HEK293 (cell line): ENCODE measurements around the gene APOBEC3B.

ENCODE experiments used
- CTCF ChIA-PET: fragments of 350-600 bp; formaldehyde crosslinking; extraction: SDS; loops from one replicate; lab custom pipeline; 2021; ENCODE audit warnings: antibody characterized with exemption; lab: Yijun Ruan, JAX
- POLR2A ChIA-PET: fragments of 300-600 bp; formaldehyde crosslinking; extraction: SDS; loops from one replicate; lab custom pipeline; 2020; ENCODE audit warnings: antibody characterized with exemption, inconsistent platforms; lab: Yijun Ruan, JAX
- H3K27ac ChIP-seq: fragments of 200-500 bp; sonication (Bioruptor generic); 2 replicates; pipeline ENCODE4 v1.5.1; 2014; ENCODE audit warnings: low read depth, low read length, control low read depth, inconsistent platforms; ENCODE audit errors: extremely low read depth
- H3K36me3 ChIP-seq, 2 experiments: fragments of 200-500 bp in 1 of 2; sonication (Bioruptor generic) in 1 of 2; 1 replicate in 1 of 2; 2 replicates in 1 of 2; pipeline ENCODE4 v1.5.1; 2014 to 2017; ENCODE audit warnings: inconsistent platforms in 2 of 2, low read length in 2 of 2; ENCODE audit not compliant: control insufficient read depth in 2 of 2, insufficient read depth in 1 of 2
- H3K4me1 ChIP-seq: fragments of 200-500 bp; sonication (Bioruptor generic); 2 replicates; pipeline ENCODE4 v1.5.1; 2014; ENCODE audit warnings: mild to moderate bottlenecking, low read length, inconsistent platforms; ENCODE audit not compliant: control insufficient read depth, insufficient read depth
- H3K4me3 ChIP-seq: 2 replicates; pipeline ENCODE4 v1.5.1; 2011; ENCODE audit warnings: low read depth, mild to moderate bottlenecking, control low read depth, low read length, moderate library complexity
- H3K9me3 ChIP-seq: fragments of 200-500 bp; sonication (Bioruptor generic); 2 replicates; pipeline ENCODE4 v1.5.1; 2014; ENCODE audit warnings: low read depth, low read length, inconsistent platforms; ENCODE audit not compliant: control insufficient read depth, insufficient read depth
- GLI4 ChIP-seq: fragments of 450-650 bp; formaldehyde crosslinking; IDR thresholded peaks from 2 replicates; pipeline ENCODE4 v1.5.1; 2016; ENCODE audit warnings: missing biosample characterization, missing genetic modification characterization
- HOXC10 ChIP-seq: sonication (generic); formaldehyde crosslinking; IDR thresholded peaks from 2 replicates; pipeline ENCODE4 v1.8.1; 2023; ENCODE audit warnings: mild to moderate bottlenecking, missing genetic modification reagents
- PBX3 ChIP-seq: sonication (generic); formaldehyde crosslinking; IDR thresholded peaks from 2 replicates; pipeline ENCODE4 v1.8.1; 2022; ENCODE audit warnings: mild to moderate bottlenecking, moderate library complexity, missing genetic modification reagents
- WT1 ChIP-seq: fragments of 450-650 bp; formaldehyde crosslinking; IDR thresholded peaks from 2 replicates; pipeline ENCODE4 v1.5.1; 2016; ENCODE audit warnings: missing biosample characterization, missing genetic modification characterization
- ZFP37 ChIP-seq: fragments of 450-650 bp; formaldehyde crosslinking; IDR thresholded peaks from 2 replicates; pipeline ENCODE4 v1.5.1; 2016; ENCODE audit warnings: missing biosample characterization, missing genetic modification characterization
- ZFP41 ChIP-seq: fragments of 450-650 bp; formaldehyde crosslinking; IDR thresholded peaks from 2 replicates; pipeline ENCODE4 v1.5.1; 2016; ENCODE audit warnings: missing biosample characterization, missing genetic modification characterization, borderline replicate concordance
- ZNF221 ChIP-seq: fragments of 450-650 bp; formaldehyde crosslinking; IDR thresholded peaks from 2 replicates; pipeline ENCODE4 v1.5.1; 2017; ENCODE audit warnings: missing biosample characterization, missing genetic modification characterization, borderline replicate concordance
- ZNF513 ChIP-seq: fragments of 450-650 bp; IDR thresholded peaks from 2 replicates; pipeline ENCODE4 v1.5.1; 2018; ENCODE audit warnings: missing biosample characterization, missing genetic modification characterization
- ZNF518A ChIP-seq: fragments of 450-650 bp; formaldehyde crosslinking; conservative IDR thresholded peaks from 2 replicates; pipeline ENCODE4 v1.5.1; 2016; ENCODE audit warnings: low read depth, missing biosample characterization, missing genetic modification characterization
- ZNF596 ChIP-seq: fragments of 450-650 bp; IDR thresholded peaks from 2 replicates; pipeline ENCODE4 v1.5.0; 2018; ENCODE audit warnings: missing biosample characterization, mild to moderate bottlenecking, missing genetic modification characterization, moderate library complexity
- ZNF658 ChIP-seq: fragments of 450-650 bp; formaldehyde crosslinking; IDR thresholded peaks from 2 replicates; pipeline ENCODE4; 2016; ENCODE audit warnings: missing biosample characterization, missing genetic modification characterization
- ZNF677 ChIP-seq: fragments of 450-650 bp; IDR thresholded peaks from 2 replicates; pipeline ENCODE4 v1.5.0; 2018; ENCODE audit warnings: missing biosample characterization, mild to moderate bottlenecking, missing genetic modification characterization, moderate library complexity

The APOBEC3B gene

GRCh38 chr22:38949889-38950405 lies 32.2 kb upstream of the APOBEC3B start (continued):
- TF ChIP-seq ZFP41: no peak

- H3K36me3 ChIP-seq: no peaks in the 10 kb centered on the region
- no peaks in the 10 kb centered on the region for H3K9me3 ChIP-seq
- H3K4me1 ChIP-seq: no peaks in the 10 kb centered on the region
- H3K27ac ChIP-seq: no peak overlapping the region
- ChIA-PET POLR2A (no interaction called here), CTCF (interaction anchor here (0.6 to 2.6 kb wide), 8 partner anchors 14 to 181 kb away, joined by 3 to 10 read pairs (median 3); partner anchors contain the start of gene CBX6)
- no peak for TF ChIP-seq ZNF677 (tag by site-specific recombination)
- no peak for TF ChIP-seq PBX3 (CRISPR knock-in tag)
- TF ChIP-seq ZNF596 (tag by site-specific recombination): no peak
- no peak for TF ChIP-seq GLI4 (tag by site-specific recombination)
- H3K4me3 ChIP-seq: no peak overlapping the region
Observed at GRCh38 chr22:38950527-38951295, 31.4 kb upstream of the APOBEC3B start.

GRCh38 chr22:38951734-38952133 lies 30.4 kb upstream of the APOBEC3B start:
- no peak for TF ChIP-seq ZFP37
- TF ChIP-seq ZNF518A (tag by site-specific recombination): no peak
- no peak for TF ChIP-seq ZNF513
- no peak for TF ChIP-seq WT1 (tag by site-specific recombination)
- no peak for TF ChIP-seq ZNF221 (tag by site-specific recombination)
- no peak for TF ChIP-seq HOXC10
- TF ChIP-seq ZNF658 (tag by site-specific recombination): no peak
- TF ChIP-seq, all 188 proteins: peak for 0
- Histone ChIP-seq H3K27ac (no peak overlapping the region), H3K4me1 (no peaks in the 10 kb centered on the region), H3K9me3 (no peaks in the 10 kb centered on the region), H3K36me3 (no peaks in the 10 kb centered on the region), H3K4me3 (no peak overlapping the region)
- ChIA-PET CTCF (interaction anchor here (0.7 to 1.7 kb wide), 7 partner anchors 11 to 182 kb away, joined by 3 to 10 read pairs (median 4); no protein-coding TSS in a partner anchor), POLR2A (no interaction called here)
